ENCODE measurements around the gene ST7.
"Not testable (repeated sequence)": the region's sequence is repeated elsewhere in the genome, so short reads cannot be mapped to it uniquely, and the experiment has no call there.

The ST7 gene

DNA sequence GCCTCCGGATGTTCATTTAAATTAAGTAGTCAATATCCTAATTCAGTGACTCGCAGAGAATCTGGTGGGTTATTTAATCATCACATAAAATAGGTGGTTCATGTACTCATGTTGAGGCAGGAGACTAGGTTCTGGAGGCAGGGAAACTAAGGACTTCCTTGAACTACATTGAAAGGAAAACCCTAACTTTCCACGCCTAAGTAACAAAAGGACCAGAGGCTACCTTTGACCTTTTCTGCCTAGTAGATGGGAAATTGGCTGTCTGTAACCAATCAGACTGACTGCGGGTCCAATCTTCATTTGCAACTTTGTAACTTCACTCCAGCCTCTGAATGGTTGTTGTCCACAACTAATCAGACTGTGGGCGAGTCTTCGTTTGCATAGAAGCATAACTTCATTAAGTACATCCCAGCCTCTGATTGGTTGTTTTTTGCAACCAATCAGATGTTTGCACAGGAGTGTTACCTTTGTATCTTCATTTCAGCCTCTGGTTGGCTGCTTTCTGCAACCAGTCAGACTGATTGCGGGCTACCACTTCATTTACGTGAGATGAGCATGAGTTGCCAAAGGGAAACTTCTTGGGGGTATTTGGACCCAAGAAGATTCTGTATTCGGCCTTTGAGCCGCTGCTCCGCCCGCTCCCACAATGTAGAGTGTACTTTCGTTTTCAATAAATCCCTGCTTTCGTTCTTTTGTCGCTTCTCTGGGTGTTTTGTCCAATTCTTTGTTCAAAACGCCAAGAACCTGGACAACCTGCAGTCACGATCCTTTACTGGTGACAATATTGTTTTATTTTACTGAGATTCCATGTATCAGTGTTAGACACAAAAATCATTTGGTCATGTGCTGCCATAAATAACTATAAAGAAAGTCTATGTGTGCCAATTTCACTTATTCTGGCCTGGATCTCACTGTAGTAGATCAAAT lies 1.7 kb upstream of the ST7 start:
- DNase-seq = no peak

- peak; percentile 44 to 65 for DNase-seq
These were observed 498 bp upstream of the ST7 start for GRCh38 chr7:116952635-116953371.

DNA sequence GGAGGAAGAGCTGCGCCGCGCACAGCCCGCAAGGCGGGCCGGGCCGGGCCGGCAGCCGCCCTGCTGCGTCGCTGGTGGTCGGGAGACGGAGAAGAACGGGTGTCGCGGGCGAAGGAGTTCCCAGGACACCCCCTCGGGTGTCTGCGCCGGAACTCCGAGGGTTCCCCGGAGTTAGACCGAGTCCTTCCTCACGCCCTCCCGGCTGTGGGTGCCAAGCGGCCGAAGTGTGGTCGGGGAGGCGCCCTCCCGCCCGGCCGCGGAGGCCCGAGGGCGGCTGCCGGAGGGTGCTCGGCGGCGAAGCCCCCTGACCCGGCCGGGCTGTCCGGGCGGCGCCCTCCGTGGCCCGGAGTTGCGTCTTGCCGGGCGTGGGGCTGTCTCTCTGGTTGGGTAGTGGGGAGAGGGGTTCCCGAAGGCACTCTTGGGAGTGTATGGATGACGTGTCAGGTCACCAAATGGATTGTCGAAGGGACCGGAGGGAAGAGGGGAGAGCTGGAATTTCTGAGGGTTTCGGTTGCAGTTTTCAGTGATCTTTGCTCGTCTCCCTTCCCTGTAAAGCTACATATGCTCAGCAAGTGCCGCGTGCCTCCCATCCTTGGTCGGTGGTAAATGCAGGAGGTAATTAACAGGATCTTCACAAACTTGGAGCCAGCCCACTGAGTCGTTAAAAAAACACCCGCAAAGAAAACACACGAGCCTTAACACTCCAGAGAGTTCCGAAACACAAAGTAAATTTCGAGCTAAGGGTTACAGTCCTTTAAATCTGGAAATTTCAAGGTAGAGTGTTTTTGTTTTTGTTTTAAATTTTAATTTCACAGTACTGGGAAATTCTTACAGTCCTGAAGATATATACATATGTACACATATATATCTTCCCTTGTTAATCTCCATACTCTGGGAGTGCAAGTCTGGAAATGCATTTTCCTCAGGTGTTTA lies 871 bp downstream of the ST7 start:
- DNase-seq = peak; percentile 33 to 59

DNA sequence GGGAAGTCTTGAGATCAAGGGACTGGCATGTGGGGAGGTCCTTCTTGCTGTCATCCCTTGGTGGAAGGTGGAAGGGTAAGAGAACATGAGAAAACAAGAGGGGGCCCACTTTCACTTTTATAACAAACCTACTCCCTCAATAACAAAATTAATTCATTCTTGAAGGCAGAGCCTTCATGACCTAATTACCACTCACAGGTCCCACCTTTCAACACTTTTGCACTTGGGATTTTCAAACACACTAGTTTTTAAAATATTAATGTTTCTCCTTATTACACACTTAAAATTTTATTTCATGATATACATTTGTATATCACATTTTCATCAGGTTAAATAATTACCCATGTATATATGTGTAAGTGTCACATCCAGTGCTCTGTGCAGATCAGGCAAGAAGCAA lies 2.0 kb downstream of the ST7 start:
- no peak for DNase-seq

DNA sequence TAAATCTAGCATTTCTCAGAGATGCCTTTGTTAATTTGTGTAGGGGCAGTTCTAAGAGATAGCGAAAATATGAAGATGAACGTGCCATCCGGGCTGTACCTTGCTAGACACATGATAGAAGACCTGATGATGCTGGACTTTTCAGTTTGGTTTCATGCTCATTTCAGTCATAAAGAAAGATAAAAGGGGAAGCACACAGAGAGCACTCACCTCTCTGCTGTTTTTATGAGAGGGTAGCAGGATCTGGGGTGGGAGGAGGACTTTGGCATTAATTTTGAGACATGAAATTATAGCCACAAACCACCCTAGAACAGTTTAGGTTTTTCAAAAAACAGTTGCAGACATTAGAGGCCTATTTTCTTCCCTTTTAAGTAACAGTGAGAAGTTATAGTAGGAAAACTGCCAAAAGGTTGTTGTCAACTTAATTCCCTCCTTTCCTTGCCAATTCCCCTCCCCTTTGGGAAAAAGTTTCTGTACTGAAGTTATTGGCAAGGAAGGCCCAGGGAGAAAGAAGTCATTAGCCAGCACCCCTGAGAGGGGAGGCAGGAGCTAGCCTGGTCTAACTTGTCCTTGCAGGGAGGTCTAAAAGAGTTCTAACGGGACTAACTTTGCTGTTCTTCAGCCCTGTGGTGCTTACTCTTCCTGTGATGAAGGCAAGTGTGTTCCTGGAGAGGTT lies 2.6 kb downstream of the ST7 start:
- no peak for DNase-seq

DNA sequence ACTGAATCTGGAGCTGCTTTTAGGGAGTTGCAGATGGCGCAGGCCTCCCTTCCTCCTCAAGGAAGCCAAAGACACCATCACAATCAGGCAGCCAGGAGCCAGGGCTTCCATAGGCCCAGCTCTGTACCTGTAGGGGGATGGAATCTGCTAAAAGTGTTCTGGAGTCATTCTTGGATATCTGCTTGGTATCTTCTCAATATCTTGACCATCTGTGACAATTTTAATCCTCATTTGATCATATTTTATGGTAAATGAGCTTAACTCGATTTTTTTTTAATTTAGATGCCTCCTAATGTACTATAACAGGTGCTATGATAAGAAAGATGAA lies 3.1 kb downstream of the ST7 start:
- DNase-seq = no peak

GRCh38 chr7:116957874-116958273 lies 4.6 kb downstream of the ST7 start:
- DNase-seq = no peak

- DNase-seq = not testable (repeated sequence)
These were observed 8.8 kb downstream of the ST7 start for GRCh38 chr7:116961966-116962673.

- DNase-seq = no peak
These were observed 9.9 kb downstream of the ST7 start for GRCh38 chr7:116963234-116963633.

- DNase-seq = no peak
These were observed 13.3 kb downstream of the ST7 start for GRCh38 chr7:116966601-116967000.

GRCh38 chr7:116967254-116967922 lies 14.1 kb downstream of the ST7 start:
- DNase-seq = no peak

GRCh38 chr7:116967983-116968382 lies 14.7 kb downstream of the ST7 start:
- DNase-seq = no peak

DNA sequence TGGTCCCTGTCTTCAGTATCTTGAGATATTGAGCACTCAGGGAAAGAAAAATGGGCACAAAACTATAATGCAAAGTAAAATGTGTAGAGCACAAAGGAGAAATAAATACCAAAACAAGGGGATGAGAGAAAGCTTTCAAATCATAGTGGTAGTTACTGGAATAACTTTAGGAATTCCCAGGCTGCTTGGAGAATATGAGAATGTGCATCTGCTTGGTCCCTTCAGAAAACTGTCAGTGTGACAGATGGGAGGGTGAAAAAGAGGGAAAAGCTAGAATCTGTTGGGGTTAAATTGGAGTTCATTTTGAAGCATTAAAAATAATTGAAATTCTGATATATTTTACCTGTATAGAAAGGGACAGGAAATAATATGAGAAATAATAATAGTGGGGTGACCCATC lies 15.3 kb downstream of the ST7 start:
- DNase-seq = no peak

DNA sequence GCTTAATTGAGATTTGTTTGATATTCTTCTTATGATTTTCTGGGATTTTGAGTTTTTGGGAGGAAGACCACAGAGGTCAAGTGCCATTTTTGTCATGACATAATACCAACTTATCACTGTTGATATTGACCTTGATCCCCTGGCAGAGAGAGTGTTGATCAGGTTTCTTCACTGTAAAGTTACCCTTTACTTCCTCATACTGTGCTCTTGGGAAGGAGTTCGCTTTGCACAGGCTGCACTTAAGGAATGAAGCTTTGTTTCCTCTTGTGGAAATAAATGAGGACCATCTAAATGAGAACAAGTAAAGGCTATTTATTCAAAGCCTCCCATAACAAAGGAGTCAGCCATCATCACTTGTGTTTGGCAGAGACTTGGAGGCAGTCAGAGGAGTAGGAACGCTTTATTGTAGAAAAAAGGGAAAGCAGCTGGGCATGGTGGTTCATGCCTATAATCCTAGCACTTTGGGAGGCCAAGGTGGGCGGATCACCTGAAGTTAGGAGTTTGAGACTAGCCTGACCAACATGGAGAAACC lies 16.1 kb downstream of the ST7 start:
- no peak for DNase-seq

- no peak for DNase-seq
These were observed 17.1 kb downstream of the ST7 start for GRCh38 chr7:116970238-116970910.

DNA sequence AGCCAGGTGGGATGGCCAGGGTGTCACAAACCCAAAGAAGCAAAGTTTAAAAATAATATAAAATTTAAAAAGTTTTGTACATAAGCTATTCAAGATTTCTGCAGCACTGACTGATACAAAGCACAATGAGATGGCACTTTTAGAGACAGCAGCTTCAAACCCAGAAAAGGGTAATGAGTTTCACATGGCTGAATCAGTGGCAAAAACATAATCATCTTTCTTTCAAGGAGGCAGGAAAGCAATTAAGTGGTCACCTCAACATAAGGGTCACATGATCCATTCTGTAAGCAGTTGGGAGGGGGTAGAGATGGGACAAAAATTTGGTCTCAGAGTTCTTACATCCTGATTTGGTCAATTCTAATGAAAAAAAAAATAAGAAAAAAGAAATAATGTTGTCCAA lies 17.9 kb downstream of the ST7 start:
- DNase-seq = not testable (repeated sequence)

- DNase-seq = no peak
These were observed 18.6 kb downstream of the ST7 start for GRCh38 chr7:116971869-116972268.

GRCh38 chr7:116975024-116975423 lies 21.7 kb downstream of the ST7 start:
- DNase-seq = not testable (repeated sequence)

- DNase-seq = no peak
These were observed 23.9 kb downstream of the ST7 start for GRCh38 chr7:116977172-116977571.

DNA sequence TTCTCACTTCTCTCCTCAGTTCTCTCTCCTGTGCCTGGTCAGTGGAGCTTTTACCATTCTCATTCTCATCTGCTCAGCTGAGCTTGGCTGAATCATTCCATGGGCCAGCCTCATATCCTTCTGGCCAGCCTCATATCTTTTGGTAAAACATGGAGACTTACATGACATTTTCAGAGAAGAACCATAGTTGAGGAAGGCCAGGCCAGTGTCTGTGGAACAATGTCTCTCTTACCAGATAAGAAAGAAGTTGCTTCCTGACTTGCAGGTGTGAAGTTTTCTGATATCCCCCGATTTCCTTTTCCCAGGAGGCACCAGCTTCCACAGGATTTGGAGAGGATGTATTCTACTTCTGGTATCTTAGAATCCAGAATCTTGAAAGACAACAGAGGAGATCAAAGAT lies 24.7 kb downstream of the ST7 start:
- DNase-seq = no peak
